Astrocyte (in vitro differentiated cells and primary cell): ENCODE results near the gene BCAS1.

ENCODE experiments used
- EZH2 ChIP-seq: IDR thresholded peaks from 2 replicates; pipeline ENCODE4 v1.6.1; 2012; ENCODE audit warnings: mild to moderate bottlenecking, low read length, inconsistent platforms; ENCODE audit not compliant: insufficient read depth
- TF ChIP-seq, protein P1 (sequence below): IDR thresholded peaks from 2 replicates; pipeline ENCODE4 v1.5.1; 2011; ENCODE audit warnings: low read depth, mild to moderate bottlenecking, inconsistent platforms, low read length, moderate library complexity; ENCODE audit not compliant: insufficient read depth

DNA sequence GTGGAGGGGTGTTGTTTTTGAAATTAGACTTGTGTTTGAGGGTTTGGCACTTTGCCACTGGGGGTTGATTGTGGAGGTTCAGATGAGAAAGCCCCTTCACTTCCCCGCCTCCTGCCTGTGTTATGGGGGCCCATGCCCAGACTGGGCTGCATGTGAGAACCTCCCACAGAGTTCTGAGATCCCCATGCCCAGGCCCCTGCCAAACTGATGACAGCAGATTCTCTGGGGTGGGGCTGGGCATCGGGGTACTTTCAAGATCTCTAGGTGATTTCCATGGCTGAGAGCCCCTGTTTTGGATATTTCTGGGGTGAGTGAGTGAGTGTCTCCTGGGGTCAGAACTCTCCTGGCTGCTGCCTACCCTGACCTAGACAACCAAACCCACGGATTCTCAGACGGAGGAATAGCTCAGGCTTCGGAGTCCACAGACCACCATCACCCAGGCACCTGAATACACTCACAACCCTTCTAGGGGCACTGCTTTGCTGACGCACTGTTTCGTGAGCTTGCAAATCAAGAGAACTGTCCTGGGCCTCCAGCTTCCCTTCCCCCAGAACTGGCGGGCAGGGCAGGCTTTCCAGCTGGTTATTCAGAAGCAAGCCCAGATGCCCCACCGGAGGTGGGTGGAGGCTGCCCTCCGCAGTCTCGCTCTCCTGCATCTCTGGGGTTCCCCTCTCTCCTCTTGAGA is 6.3 kb downstream of the BCAS1 start:
- TF ChIP-seq, protein P1, sequence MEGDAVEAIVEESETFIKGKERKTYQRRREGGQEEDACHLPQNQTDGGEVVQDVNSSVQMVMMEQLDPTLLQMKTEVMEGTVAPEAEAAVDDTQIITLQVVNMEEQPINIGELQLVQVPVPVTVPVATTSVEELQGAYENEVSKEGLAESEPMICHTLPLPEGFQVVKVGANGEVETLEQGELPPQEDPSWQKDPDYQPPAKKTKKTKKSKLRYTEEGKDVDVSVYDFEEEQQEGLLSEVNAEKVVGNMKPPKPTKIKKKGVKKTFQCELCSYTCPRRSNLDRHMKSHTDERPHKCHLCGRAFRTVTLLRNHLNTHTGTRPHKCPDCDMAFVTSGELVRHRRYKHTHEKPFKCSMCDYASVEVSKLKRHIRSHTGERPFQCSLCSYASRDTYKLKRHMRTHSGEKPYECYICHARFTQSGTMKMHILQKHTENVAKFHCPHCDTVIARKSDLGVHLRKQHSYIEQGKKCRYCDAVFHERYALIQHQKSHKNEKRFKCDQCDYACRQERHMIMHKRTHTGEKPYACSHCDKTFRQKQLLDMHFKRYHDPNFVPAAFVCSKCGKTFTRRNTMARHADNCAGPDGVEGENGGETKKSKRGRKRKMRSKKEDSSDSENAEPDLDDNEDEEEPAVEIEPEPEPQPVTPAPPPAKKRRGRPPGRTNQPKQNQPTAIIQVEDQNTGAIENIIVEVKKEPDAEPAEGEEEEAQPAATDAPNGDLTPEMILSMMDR, result no peak
- no peak for TF ChIP-seq EZH2
